GM06990 (cell line): ENCODE data around the gene MFAP2.
"Not testable (repeated sequence)": the region's sequence is repeated elsewhere in the genome, so short reads cannot be mapped to it uniquely, and the experiment has no call there.

Source experiments
- DNase-seq: peaks from one replicate; pipeline ENCODE4 v3.0.0-alpha.2; 2011; ENCODE audit not compliant: insufficient read length; ENCODE audit errors: extremely low read depth
- H3K27me3 ChIP-seq: replicated peaks from 2 replicates; pipeline ENCODE4 v1.6.0; 2011; ENCODE audit warnings: low read length; ENCODE audit not compliant: control insufficient read depth, insufficient read depth
- H3K36me3 ChIP-seq: 2 replicates; pipeline ENCODE4 v1.5.1; 2011; ENCODE audit warnings: low read length; ENCODE audit not compliant: control insufficient read depth, insufficient read depth
- H3K4me3 ChIP-seq: replicated peaks from 2 replicates; pipeline ENCODE4 v1.5.1; 2011; ENCODE audit warnings: low read depth, mild to moderate bottlenecking, control low read depth, low read length
- CTCF ChIP-seq: IDR thresholded peaks from 2 replicates; pipeline ENCODE4 v1.5.1; 2011; ENCODE audit warnings: low read length, control low read depth, mild to moderate bottlenecking, inconsistent platforms; ENCODE audit not compliant: insufficient read depth, poor library complexity, severe bottlenecking

MFAP2 gene

GRCh38 chr1:16956775-16957174 is 23.6 kb downstream of the MFAP2 start:
- Histone ChIP-seq H3K36me3 (no peaks in the 10 kb centered on the region), H3K27me3 (no peaks in the 10 kb centered on the region), H3K4me3 (no peak overlapping the region)
- TF ChIP-seq CTCF, result no peak
- DNase-seq, result no peak

- TF ChIP-seq CTCF, result no peak
- DNase-seq, result no peak
- Histone ChIP-seq H3K36me3 (no peaks in the 10 kb centered on the region), H3K4me3 (no peak overlapping the region), H3K27me3 (no peaks in the 10 kb centered on the region)
These were observed 25.2 kb downstream of the MFAP2 start for GRCh38 chr1:16955186-16955585.

- no peak for TF ChIP-seq CTCF
- DNase-seq, result no peak
- Histone ChIP-seq H3K4me3 (no peak overlapping the region), H3K27me3 (no peaks in the 10 kb centered on the region), H3K36me3 (no peaks in the 10 kb centered on the region)
These were observed 25.8 kb downstream of the MFAP2 start for GRCh38 chr1:16954579-16954978.

- not testable (repeated sequence) for H3K4me3 ChIP-seq, DNase-seq, H3K36me3 ChIP-seq, H3K27me3 ChIP-seq
These were observed 28.0 kb downstream of the MFAP2 start for GRCh38 chr1:16952376-16952775.

GRCh38 chr1:16949026-16949425 is 31.4 kb downstream of the MFAP2 start:
- not testable (repeated sequence) for DNase-seq, H3K4me3 ChIP-seq

GRCh38 chr1:16948282-16948891 is 32.0 kb downstream of the MFAP2 start:
- DNase-seq, H3K36me3 ChIP-seq, H3K4me3 ChIP-seq, H3K27me3 ChIP-seq: not testable (repeated sequence)

More at GRCh38 chr1:16949026-16949425, 31.4 kb downstream of the MFAP2 start:
- not testable (repeated sequence) for H3K36me3 ChIP-seq, H3K27me3 ChIP-seq

GRCh38 chr1:16946646-16947045 is 33.8 kb downstream of the MFAP2 start:
- no peak for DNase-seq
- no peaks in the 10 kb centered on the region for H3K36me3 ChIP-seq

GRCh38 chr1:16946185-16946584 is 34.2 kb downstream of the MFAP2 start:
- H3K4me3 ChIP-seq, H3K36me3 ChIP-seq, DNase-seq, H3K27me3 ChIP-seq: not testable (repeated sequence)

More at GRCh38 chr1:16946646-16947045, 33.8 kb downstream of the MFAP2 start:
- Histone ChIP-seq H3K27me3 (no peaks in the 10 kb centered on the region), H3K4me3 (no peak overlapping the region)
- TF ChIP-seq CTCF, result no peak

- H3K36me3 ChIP-seq, H3K27me3 ChIP-seq, H3K4me3 ChIP-seq, DNase-seq: not testable (repeated sequence)
These were observed 34.9 kb downstream of the MFAP2 start for GRCh38 chr1:16945512-16945911.
